GM10248 (cell line): ENCODE measurements around the gene CNTNAP2.

Experiments used
- CTCF ChIA-PET: fragments of 300-600 bp; sonication (Branson Sonifier 250); formaldehyde crosslinking; extraction: SDS; loops from one replicate; lab custom pipeline; 2021; ENCODE audit warnings: antibody characterized with exemption; lab: Yijun Ruan, JAX
- POLR2A ChIA-PET: fragments of 350-650 bp; sonication (Branson Sonifier 250); formaldehyde crosslinking; extraction: SDS; loops from one replicate; lab custom pipeline; 2020; ENCODE audit warnings: antibody characterized with exemption; lab: Yijun Ruan, JAX
- DNase-seq: peaks from one replicate; pipeline ENCODE4 v3.0.0; 2012; ENCODE audit errors: extremely low spot score
- TF ChIP-seq, protein P1 (sequence below): IDR thresholded peaks from 2 replicates; pipeline ENCODE4 v1.5.1; 2012; ENCODE audit warnings: mild to moderate bottlenecking, low read depth; ENCODE audit errors: extremely low read depth, missing control alignments, control extremely low read depth

Gene CNTNAP2

DNA sequence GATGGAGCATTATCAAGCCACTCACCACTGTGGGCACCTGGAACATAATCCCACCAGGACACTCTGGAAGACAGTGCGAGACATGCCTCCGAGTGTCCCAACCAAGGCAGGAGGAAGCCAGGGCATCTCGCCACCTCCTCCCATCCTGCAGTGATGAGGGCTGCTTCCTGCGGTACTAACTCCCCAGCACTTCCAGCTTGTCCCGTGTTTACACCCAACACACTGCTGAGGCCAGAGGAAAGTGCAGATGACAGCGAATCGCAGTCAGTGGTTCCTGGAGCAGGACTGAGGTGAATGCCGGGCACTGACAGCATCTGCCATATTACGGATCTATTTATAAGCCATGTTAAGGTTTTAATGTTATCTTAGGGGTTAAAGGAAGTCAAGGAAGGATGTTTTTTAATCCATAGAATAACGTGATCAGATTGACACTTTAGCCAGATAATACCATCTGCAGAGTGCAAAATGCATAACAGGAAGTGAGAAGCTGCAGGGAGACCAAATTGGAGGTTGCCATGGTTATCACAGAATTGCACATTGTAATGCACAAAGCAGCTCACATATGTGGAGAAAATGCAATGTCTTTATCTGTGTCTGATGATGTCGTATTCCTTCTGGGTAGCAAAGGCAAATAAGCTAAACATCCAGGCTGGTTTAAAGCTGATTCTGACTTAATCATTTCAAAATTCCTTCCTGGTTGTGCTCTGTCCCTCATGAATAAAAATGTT is 2159.9 kb downstream of the CNTNAP2 start:
- ChIA-PET CTCF (interaction anchor here (2.1 to 5.2 kb wide), 2 partner anchors 13 to 30 kb away, joined by 4 to 43 read pairs; no protein-coding TSS in a partner anchor), POLR2A (no interaction called here)
- no peak for DNase-seq
- TF ChIP-seq, protein P1, sequence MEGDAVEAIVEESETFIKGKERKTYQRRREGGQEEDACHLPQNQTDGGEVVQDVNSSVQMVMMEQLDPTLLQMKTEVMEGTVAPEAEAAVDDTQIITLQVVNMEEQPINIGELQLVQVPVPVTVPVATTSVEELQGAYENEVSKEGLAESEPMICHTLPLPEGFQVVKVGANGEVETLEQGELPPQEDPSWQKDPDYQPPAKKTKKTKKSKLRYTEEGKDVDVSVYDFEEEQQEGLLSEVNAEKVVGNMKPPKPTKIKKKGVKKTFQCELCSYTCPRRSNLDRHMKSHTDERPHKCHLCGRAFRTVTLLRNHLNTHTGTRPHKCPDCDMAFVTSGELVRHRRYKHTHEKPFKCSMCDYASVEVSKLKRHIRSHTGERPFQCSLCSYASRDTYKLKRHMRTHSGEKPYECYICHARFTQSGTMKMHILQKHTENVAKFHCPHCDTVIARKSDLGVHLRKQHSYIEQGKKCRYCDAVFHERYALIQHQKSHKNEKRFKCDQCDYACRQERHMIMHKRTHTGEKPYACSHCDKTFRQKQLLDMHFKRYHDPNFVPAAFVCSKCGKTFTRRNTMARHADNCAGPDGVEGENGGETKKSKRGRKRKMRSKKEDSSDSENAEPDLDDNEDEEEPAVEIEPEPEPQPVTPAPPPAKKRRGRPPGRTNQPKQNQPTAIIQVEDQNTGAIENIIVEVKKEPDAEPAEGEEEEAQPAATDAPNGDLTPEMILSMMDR = no peak

DNA sequence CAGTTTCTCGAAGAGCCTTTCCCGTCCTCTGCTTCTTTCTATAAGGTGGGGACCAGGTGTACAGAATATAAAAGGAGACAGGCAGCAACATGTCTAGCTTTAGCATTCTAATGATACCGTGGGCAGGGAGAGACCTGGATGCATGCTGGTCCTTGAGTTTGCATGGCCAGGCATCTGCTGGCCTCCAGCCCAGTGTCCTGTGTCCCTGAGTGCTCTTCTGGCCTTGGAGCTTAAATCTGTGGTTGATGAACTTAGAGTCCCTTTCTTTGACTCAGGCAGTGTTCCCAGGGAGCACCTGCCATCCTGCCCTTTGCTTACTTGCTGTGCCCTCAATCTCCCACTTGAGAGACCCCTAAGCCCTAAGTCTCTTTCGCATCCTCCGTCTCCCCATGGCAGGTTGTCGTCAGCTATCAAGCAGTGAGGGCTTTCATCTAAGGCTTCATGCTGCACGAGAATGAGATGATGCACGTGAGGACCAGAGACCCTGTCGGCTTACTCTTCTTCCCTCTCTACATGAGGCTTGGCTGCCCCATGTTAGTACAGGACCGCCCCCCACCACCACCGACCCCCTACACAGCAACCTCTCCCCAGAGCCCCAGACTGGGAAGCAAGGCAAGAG is 2160.6 kb downstream of the CNTNAP2 start:
- CTCF ChIA-PET = interaction anchor here (0.9 to 5.2 kb wide), 4 partner anchors 8 to 29 kb away, joined by 3 to 43 read pairs (median 4); no protein-coding TSS in a partner anchor
- POLR2A ChIA-PET = no interaction called here

DNA sequence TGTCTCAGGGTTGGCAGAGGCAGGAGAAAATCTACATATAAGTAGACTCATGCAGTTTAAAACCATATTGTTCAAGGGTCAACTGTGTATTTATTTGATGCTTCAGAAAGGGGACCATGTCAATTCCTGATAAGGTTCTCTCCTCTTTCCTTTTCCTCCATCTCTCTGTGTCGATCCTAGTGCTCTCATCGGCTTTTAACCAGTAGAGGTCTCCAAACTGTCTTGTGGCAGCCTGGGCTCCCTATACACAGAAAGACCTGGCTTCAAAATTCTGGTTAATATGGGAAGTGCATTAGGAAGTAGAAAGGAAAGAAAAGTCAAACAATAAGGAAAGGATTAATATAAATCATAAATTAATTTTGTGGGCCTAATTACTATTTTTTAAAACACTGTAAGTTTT is 2169.5 kb downstream of the CNTNAP2 start:
- no peak for DNase-seq
- TF ChIP-seq, protein P1 = peak; percentile 19
- CTCF ChIA-PET = interaction anchor here (0.9 to 1.1 kb wide), 4 partner anchors 8 to 21 kb away, joined by 3 read pairs; no protein-coding TSS in a partner anchor
- POLR2A ChIA-PET = no interaction called here

More for the DNA sequence above, 2160.6 kb downstream of the CNTNAP2 start:
- TF ChIP-seq, protein P1 = no peak
- DNase-seq = no peak

DNA sequence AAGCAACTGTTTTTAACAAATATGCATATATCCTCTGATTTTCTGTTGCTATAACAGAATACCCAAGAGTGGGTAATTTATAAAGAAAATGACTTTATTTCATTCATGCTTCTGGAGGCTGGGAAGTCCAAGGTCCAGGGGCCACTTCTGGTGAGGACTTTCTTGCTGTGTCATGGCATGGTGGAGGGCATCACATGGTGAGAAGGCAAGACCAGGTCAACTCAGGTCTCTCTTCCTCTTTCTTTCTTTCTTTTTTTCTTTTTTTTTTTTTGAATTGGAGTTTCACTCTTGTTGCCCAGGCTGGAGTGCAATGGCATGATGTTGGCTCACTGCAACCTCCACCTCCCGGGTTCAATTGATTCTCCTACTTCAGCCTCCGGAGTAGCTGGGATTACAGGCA is 2170.9 kb downstream of the CNTNAP2 start:
- no peak for DNase-seq
- ChIA-PET CTCF (interaction anchor here (1.0 to 1.5 kb wide), 2 partner anchors 17 to 27 kb away, joined by 3 read pairs; no protein-coding TSS in a partner anchor), POLR2A (no interaction called here)
- TF ChIP-seq, protein P1 = no peak

DNA sequence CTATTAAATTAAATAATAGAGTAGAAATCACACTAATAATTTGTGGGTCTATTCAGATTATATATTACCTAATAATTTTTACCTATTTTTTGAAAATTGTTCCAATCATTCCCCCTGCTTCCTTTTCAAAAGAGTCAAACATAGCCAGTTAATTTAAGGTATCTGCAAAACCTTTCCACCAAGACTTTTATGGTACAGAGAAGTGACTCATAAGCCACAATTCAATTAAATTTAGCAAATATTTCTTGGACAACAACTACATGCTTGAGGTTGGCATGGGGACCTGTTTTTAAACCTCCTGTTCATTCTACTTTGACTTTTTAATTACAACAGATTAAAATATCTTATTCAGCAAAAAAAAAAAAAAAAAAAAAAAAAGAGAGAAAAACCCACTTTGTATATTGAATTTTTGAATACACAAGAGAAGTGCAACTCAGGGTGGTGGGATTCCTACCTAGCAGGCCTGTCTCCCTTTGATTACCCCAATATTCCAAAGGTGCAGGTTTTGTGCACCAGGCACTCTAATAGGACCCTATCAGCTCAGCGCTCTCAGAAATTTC is 2172.1 kb downstream of the CNTNAP2 start:
- ChIA-PET POLR2A (no interaction called here), CTCF (no interaction called here)
- TF ChIP-seq, protein P1 = no peak

DNA sequence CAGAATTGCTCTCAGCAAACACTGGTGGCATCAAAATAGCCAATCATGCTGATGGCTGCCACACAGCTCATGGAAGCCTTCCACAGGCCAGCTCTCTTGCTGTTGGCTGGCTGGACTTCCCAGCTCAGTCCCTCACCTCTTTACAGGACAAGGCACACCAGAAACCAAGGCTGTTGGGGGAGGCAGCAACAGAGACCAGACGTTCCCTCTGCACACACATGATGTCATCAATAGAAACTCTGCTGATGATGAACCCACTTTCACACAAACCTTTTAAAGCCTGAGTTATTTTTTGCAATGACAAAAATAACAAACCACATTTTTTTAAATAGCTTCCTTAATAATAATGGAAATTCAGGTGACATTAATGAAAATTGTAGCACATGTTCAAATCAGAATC is 2173.0 kb downstream of the CNTNAP2 start:
- TF ChIP-seq, protein P1 = no peak
- CTCF ChIA-PET = interaction anchor here (1.4 kb wide), 1 partner anchor 27 kb away, joined by 6 read pairs; no protein-coding TSS in a partner anchor
- POLR2A ChIA-PET = no interaction called here
- DNase-seq = peak; percentile 31

More for the DNA sequence above, 2172.1 kb downstream of the CNTNAP2 start:
- no peak for DNase-seq
